Measurements from ENCODE around the gene CLEC16A.
A peak's percentile ranks its signal among the peaks of the same experiment; 100 is the strongest.

The CLEC16A gene, protein sequence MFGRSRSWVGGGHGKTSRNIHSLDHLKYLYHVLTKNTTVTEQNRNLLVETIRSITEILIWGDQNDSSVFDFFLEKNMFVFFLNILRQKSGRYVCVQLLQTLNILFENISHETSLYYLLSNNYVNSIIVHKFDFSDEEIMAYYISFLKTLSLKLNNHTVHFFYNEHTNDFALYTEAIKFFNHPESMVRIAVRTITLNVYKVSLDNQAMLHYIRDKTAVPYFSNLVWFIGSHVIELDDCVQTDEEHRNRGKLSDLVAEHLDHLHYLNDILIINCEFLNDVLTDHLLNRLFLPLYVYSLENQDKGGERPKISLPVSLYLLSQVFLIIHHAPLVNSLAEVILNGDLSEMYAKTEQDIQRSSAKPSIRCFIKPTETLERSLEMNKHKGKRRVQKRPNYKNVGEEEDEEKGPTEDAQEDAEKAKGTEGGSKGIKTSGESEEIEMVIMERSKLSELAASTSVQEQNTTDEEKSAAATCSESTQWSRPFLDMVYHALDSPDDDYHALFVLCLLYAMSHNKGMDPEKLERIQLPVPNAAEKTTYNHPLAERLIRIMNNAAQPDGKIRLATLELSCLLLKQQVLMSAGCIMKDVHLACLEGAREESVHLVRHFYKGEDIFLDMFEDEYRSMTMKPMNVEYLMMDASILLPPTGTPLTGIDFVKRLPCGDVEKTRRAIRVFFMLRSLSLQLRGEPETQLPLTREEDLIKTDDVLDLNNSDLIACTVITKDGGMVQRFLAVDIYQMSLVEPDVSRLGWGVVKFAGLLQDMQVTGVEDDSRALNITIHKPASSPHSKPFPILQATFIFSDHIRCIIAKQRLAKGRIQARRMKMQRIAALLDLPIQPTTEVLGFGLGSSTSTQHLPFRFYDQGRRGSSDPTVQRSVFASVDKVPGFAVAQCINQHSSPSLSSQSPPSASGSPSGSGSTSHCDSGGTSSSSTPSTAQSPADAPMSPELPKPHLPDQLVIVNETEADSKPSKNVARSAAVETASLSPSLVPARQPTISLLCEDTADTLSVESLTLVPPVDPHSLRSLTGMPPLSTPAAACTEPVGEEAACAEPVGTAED

DNA sequence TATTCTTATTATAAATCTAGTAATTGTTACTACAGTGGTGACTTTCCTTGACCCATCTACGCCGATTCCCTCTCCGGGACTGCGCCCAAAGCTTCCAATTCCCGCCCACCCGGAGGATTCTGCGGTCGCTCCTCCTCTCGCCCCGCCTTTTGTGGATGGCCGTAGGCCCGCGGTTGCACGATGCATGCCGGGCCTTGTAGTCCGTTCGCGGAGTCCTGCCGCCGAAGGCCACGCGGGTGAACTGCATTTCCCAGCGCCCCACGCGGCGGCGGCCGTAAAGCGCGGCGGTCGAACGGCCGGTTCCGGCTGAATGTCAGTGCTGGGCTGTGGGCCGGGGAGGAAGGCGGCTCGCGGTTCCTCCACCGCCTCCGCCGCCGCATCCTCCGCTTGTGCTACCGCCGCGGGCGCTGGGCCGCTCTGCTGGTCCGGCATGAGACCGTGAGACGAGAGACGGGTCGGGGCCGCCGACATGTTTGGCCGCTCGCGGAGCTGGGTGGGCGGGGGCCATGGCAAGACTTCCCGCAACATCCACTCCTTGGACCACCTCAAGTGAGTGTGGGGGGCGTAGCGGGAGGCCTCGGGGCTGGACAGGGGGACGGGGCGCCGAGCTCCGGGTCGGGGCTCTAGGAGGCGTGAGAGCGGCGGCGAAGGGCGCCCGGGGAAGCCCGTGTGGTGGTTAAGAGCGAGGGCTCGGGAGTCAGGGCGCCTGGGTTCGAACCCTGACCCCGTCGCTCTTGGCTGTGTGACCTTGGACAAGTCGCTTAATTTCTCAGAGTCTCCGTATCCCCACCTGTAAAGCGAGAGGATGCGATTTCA, at the start of gene CLEC16A:
Gene CLEC16A, plus strand, starts transcription at position 316 of the 816 bp plus-strand sequence. Its CDS starts 154 bp downstream, at position 470.
- DNase-seq: peak; percentile 99

DNA sequence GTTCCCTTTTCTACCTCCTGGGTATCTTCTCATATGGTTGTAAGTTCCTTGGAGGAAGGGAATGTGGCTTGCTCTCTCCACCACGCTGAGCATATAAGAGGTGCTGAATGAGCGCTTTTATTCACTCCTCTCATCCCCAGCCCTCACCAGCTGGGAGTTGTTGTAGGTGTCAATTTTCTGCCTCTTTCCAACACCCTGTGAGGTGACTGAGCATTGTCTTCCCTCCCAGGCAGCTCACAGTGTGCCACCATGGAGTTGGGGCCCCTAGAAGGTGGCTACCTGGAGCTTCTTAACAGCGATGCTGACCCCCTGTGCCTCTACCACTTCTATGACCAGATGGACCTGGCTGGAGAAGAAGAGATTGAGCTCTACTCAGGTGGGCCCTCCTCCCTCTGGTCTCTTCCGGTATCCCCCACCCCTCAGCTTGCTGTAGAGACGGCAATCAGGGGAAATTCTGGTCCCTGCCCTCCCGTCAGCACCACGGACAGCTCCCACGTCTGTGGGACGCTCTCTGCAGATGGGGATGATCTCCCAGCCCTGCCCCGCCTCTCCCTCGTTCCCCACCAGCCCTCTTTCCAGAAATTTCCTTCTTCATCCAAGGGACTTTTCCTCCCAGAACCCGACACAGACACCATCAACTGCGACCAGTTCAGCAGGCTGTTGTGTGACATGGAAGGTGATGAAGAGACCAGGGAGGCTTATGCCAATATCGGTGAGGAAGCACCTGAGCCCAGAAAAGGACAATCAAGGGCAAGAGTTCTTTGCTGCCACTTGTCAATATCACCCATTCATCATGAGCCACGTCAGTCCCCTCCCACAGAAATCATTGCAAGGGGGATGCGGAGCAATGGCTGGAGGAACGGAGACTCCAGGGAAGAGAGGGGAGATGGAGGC, 49.1 kb upstream of the CLEC16A start:
- DNase-seq: peak; percentile 73

DNA sequence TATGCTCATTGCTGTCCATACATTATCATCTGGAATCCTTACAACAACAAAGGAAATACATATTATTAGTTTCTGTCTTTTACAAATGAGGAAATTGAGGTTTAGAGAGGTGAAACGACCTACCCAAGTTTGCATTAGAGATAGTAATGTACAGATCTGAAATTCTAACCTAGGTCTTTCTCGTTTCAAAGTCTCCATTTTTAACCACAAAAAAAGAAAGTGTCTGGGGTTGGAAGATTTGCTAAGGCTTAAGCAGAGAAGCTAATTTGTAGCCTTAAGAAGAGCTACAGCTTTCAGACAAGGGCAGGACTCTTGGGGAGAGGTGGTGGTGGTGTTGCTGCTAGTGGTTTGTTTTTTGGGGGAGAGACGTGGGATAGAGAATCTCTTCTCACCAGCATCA, 48.2 kb upstream of the CLEC16A start:
- no peak for DNase-seq

DNA sequence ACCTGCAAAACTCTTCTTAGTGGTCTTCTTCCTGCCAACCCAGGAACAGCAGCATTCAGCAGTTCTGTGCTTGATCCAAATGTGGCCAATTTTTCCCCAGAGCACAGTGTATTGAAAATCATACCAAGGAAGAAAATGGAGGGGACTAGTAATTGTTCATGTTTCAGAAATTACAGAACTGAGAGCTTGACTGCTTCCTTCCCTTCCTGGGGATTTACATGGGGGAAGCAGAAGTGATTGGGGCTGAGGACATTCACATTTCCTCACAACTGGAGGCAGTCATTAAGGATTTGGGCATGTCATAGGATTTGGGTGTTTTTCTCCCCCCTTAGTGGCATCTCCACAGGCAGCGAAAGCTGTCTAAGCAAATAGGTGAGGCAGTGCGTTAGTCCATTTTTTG, 47.6 kb upstream of the CLEC16A start:
- no peak for DNase-seq

DNA sequence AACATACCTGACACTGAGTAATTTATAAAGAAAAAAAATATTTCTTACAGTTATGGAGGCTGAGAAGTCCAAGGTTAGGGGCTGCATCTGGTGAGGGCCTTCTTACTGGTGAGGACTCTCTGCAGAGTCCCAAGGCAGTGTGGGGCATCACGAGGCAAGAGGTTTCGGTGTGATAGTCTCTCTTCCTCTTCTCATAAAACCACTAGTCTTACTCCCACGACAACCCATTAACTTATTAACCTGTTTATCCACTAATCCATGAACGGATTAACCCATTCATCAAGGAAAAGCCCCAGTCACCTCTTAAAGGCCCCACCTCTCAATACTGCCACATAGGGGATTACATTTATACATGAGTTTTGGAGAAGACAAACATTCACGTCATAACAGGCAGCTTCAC, 47.2 kb upstream of the CLEC16A start:
- DNase-seq: no peak

DNA sequence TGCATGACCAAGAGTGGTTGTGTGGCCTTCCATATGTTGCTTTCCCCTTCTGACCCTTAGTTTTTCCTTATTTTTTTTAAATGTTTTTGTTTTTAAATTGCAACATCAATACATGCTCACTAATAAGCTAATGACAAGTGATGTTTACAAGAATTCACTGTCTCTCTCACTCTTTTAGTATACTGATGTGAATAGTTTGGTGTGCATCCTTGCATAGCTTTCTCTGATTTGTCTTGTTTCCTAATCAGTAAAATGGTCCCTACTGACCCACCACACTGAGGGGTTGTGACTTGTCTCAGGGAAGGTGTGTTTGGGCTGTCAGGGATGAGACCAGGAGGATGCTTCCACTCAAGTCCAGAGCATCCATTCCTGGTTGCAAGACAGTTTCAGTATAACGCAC, 41.4 kb upstream of the CLEC16A start:
- no peak for DNase-seq

DNA sequence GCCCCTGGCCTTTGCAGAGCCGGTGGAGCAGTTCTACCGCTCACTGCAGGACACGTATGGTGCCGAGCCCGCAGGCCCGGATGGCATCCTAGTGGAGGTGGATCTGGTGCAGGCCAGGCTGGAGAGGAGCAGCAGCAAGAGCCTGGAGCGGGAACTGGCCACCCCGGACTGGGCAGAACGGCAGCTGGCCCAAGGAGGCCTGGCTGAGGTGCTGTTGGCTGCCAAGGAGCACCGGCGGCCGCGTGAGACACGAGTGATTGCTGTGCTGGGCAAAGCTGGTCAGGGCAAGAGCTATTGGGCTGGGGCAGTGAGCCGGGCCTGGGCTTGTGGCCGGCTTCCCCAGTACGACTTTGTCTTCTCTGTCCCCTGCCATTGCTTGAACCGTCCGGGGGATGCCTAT, 37.9 kb upstream of the CLEC16A start:
- DNase-seq: no peak

DNA sequence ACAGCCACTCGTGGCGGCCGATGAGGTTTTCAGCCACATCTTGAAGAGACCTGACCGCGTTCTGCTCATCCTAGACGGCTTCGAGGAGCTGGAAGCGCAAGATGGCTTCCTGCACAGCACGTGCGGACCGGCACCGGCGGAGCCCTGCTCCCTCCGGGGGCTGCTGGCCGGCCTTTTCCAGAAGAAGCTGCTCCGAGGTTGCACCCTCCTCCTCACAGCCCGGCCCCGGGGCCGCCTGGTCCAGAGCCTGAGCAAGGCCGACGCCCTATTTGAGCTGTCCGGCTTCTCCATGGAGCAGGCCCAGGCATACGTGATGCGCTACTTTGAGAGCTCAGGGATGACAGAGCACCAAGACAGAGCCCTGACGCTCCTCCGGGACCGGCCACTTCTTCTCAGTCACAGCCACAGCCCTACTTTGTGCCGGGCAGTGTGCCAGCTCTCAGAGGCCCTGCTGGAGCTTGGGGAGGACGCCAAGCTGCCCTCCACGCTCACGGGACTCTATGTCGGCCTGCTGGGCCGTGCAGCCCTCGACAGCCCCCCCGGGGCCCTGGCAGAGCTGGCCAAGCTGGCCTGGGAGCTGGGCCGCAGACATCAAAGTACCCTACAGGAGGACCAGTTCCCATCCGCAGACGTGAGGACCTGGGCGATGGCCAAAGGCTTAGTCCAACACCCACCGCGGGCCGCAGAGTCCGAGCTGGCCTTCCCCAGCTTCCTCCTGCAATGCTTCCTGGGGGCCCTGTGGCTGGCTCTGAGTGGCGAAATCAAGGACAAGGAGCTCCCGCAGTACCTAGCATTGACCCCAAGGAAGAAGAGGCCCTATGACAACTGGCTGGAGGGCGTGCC, 37.2 kb upstream of the CLEC16A start:
- no peak for DNase-seq

DNA sequence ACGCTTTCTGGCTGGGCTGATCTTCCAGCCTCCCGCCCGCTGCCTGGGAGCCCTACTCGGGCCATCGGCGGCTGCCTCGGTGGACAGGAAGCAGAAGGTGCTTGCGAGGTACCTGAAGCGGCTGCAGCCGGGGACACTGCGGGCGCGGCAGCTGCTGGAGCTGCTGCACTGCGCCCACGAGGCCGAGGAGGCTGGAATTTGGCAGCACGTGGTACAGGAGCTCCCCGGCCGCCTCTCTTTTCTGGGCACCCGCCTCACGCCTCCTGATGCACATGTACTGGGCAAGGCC, 36.7 kb upstream of the CLEC16A start:
- no peak for DNase-seq

DNA sequence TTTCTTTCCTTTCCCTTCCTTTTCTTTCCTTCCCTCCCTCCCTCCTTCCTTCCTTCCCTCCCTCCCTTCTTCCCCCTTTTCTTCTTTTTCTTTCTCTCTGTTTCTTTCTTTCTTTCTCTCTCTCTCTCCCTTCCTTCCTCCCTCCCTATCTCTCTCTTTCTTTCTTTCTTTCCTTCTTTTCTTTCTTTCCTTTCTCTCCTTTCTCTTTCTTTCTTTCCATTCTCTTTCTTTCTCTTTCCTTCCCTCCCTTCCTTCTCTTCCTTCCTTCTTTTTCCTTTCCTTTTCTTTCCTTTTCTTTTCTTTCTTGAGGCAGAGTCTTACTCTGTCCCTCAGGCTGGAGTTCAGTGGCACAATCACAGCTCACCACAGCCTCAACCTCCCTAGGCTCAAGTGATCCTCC, 33.1 kb upstream of the CLEC16A start:
- no peak for DNase-seq

DNA sequence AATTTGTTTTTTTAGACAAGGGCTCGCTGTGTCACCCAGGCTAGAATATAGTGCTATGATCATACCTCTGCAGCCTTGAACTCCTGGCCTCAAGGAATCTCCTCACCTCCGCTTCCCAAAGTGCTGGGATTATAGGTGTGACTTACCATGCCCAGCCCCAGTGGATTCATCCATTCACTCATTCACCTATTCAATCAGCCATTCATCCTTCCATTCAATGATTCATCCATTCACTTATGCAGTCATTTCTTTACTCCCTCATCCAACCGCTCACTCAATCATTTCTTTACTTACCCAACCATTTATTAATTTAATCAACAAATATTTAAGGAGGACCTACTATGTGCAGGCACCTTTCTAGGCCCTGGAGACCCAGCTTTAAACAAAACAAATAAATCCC, 27.8 kb upstream of the CLEC16A start:
- no peak for DNase-seq

DNA sequence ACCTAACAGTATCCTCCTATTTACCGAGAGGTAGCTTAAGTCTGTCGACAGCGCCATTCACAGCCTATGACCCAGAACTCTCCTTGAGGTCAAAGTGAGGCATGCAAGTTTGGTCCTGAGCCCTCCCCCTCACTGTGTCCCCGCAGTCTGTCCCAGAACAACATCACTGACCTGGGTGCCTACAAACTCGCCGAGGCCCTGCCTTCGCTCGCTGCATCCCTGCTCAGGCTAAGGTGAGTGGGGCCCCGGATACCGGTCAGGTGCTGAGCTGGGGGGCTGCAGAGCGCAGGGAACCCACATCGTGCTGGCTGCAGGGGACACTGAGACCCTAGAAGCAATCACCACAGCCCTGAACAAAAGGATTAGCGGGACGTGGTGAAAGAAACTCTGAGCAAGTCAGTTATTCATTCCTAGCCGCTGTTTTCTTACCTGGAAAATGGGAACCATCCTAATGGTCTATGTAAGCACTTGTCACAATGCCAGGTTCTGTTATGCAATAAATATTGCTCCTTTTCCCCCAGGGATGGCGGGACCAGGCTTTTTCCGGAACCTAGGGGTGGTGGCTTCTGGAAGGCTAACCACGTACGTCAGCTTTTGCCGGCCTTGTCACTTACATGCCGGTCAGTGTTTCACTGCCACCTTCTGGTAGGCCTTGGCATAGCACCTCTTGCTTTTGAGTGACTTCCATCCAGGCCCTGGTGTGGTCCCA, 25.9 kb upstream of the CLEC16A start:
- peak; percentile 94 for DNase-seq

DNA sequence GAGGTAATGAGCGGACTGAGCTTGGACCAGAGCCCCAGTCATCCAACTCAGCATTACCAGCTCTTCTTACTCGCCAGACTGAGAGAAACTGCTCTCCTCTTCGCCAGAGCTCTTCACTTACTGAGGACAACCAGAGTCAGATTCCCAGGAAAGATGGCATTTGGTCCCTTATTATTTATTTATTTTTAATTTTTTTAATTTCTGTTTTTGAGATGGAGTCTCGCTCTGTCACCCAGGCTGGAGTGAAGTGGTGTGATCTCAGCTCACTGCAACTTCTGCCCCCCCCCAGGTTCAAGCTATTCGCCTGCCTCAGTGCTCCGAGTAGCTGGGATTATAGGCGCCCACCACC, 25.4 kb upstream of the CLEC16A start:
- no peak for DNase-seq

DNA sequence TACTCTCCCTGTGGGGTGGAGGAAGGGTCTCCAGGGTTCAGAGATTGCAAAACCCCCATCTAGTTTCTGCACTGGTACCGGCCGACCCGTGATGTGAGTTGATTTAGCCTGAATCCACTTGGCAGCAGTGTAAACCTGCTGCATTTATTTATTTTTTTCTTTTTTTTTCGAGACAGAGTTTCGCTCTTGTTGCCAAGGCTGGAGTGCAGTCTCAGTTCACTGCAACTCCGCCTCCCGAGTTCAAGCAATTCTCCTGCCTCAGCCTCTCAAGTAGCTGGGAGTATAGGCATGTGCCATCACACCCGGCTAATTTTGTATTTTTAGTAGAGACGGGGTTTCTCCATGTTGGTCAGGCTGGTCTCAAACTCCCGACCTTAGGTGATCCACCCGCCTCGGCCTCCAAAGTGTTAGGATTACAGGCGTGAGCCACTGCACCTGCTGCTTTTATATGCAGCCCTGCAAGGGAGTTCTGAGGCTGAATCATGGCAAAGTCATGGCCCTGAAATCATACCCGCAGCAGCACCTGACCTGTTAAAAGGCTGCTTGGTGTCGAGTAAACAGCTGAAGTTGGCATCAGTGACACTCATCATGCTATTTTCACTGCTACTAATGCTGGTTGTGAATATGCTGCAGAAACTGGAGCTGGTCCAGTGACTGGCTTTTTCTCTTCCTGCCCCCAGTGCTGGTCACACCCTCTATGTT, 23.5 kb upstream of the CLEC16A start:
- DNase-seq: no peak

DNA sequence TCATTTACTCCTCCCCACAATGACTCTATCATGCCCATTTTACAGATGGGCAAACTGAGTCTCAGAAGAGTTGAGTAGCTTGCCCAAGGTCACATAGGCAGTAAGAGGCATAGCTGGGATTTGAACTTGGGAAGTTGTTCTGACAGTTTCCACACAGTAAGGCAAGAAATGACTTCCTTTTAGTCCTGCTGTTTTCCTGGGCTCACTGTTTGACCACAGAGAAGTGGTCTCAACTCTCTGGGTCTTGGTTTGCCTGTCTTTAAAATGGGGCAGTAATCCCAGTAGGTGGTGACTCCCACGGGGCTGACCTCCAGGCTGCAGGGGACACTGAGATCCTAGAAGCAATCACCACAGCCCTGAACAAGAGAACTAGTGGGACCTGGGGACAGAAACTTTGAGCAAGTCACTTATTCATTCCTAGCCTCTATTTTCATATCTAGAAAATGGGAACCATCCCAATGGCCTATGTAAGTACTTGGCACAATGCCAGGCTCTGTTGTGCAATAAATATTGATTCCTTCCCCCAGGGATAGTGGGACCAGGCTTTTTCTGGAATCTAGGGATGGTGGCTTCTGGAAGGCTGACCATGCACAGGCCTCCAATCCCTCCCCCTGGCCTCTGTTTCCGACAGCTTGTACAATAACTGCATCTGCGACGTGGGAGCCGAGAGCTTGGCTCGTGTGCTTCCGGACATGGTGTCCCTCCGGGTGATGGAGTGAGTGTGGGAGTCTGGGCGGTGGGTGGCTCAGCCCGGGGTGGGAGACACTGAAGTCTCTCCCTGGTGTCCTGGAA, 22.6 kb upstream of the CLEC16A start:
- DNase-seq: no peak

DNA sequence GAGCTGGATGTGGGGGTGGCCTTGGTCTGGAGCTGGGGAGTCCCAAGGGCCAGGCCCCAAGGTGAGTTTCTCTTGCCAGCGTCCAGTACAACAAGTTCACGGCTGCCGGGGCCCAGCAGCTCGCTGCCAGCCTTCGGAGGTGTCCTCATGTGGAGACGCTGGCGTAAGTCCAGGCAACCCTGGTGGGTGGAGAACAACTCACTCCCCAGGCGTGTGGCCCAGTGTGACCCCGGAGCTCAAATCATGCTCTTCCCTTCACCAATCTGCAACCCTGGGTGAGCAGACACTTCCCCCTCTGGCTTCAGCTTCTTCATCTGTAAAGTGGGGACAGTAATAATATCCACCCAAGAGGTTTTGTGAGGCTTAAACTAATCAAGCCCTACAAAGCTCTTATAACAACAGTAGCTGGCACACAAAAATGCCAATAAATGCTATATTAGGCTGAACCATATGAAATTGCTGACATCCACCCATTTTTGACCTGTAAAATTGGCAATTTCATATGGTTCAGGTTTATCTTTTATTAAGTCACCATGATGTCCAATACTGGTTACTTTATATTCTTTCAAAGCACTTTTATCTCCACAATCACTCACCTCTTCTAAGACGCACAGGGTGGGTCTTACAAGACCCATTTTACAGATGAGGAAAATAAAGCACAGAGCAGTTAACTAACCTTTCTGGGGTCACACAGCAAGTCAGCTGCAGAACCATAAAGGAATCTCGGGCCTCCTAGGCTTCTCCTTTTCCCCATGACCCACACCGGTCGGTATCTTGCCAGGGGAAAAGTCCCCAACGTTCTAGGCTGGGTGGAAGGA, 21.8 kb upstream of the CLEC16A start:
- no peak for DNase-seq

DNA sequence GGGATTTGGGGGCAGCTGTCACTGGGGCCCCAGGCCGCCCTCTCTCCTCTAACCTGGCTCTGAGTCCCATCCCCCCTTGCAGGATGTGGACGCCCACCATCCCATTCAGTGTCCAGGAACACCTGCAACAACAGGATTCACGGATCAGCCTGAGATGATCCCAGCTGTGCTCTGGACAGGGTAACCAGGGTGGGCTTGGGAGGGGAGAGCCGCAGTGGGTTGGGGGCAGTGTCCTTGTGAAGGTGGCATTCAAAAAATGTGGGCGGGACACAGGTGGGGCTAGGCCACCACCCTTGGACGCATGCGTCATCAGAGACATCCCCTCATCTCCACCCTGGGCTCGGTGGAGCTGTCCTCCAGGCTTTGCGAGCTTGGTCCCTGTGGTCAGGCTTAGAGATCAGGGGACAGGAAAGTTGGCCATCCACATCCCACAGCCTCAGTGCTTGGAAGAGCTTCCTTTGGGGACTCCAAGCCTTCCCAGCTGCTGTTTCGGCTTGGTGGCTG, 21.2 kb upstream of the CLEC16A start:
- no peak for DNase-seq

Measured in right hindlimb (tissue), 1 donor.